SKM-1 treated with dmso at 0.1 percent for 144 hours (cell line): ENCODE data around the gene STK32A.

Experiments
- DNase-seq: peaks from one replicate; lab custom pipeline; 2025; ENCODE audit not compliant: unreplicated experiment; lab: John Stamatoyannopoulos, UW

The STK32A gene

GRCh38 chr5:147413266-147413665, 178.4 kb downstream of the STK32A start:
- no peak for DNase-seq

GRCh38 chr5:147415651-147416050, 180.8 kb downstream of the STK32A start:
- DNase-seq = no peak

- no peak for DNase-seq
Measured at GRCh38 chr5:147417135-147417813, 182.4 kb downstream of the STK32A start.

- DNase-seq = no peak
Measured at GRCh38 chr5:147418613-147419012, 183.8 kb downstream of the STK32A start.

GRCh38 chr5:147426640-147427327, 192.0 kb downstream of the STK32A start:
- DNase-seq = no peak

GRCh38 chr5:147427521-147428401, 192.9 kb downstream of the STK32A start:
- DNase-seq = no peak

- no peak for DNase-seq
Measured at GRCh38 chr5:147430628-147431027, 195.8 kb downstream of the STK32A start.

GRCh38 chr5:147431586-147431985, 196.8 kb downstream of the STK32A start:
- DNase-seq = peak; percentile 22

- DNase-seq = no peak
Measured at GRCh38 chr5:147432323-147432722, 197.5 kb downstream of the STK32A start.

- DNase-seq = no peak
Measured at GRCh38 chr5:147434049-147434448, 199.2 kb downstream of the STK32A start.

GRCh38 chr5:147436596-147436995, 201.8 kb downstream of the STK32A start:
- DNase-seq = no peak

GRCh38 chr5:147437161-147437596, 202.4 kb downstream of the STK32A start:
- peak; percentile 85 for DNase-seq
